Hair follicular keratinocyte (primary cell): ENCODE data around the gene PCIF1. TPM values are rescaled to one million over a fixed set of nuclear protein-coding genes. Genes with fewer than 3 reads are reported as not detected.

Experiments
- total RNA-seq: library from RNA; depleted of rRNA; stranded (reverse); fragments of >200 nt; gene quantifications from 2 replicates; pipeline ENCODE4 v1.2.3, GENCODE V29; 2015

PCIF1 gene
- 14.2 and 14.9 TPM in 2 replicates for total RNA-seq

DNA sequence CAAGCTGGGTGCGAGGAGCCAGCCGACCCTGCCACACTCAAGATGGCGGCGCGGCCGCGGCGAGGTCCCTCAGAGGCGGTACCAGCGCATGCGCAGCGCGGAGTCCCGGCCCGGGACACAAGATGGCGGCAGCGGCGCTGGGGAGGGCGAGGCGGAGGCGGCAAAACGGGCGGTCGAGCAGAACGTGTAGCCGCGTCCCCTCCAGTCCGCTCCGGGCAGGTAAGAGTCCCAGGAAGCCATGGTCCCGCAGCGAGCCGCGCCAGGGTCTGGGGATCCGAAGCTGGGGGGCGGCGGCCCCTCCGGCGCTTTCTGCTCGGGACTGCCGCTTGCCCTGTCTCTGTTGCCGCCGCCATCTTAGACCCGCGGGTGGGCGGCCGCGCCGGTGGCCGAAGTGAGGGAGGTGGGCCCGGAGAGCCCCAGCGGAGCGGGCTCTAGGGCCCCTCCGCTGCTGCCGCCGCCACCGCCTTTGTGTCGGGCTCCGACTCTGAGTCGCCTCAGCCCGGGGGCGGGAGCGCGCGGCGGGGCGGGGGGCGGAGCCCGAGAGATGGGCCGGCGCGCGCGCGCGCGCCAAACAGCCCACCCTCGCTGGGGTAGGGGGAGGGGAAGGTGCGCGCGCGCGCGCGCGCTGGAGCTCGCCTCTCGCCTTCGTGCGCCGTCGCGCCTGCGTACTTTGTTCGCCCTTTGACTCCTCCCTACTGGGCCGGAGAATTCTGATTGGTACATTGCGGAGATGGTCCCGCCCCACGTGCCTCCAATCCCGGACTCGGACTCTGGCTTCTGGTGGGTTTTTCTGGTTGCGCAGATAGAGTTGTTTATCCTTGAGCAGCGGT is at the start of gene PCIF1:
Gene PCIF1 (plus strand): TSS at position 98 of the 830 bp plus-strand sequence. CDS start 4,317 bp downstream, outside the sequence.

DNA sequence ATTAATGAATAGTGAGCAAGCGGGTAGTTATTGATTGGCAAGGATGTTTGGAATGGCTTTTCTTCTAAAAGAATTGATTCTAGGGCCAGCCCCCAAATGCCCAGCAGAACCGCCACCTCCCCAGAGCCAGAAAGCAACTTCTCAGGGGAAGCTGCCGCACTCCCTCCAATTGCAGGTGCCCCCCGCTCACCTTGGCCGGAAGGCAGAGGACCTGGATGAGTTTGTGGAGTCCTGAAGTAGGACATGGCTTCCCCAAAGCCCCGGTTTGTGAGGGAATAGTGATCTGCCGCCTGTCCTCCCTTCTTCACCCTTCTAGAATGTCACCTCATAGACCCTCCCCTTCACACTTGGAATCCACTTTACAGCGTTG is 47.2 kb upstream of the PCIF1 start, which contains the start of gene SPATA25:
Gene SPATA25 (minus strand): TSS at position 277 of the 370 bp plus-strand sequence. CDS start 32 bp downstream, at position 245.

GRCh38 chr20:45890985-45891983 is 43.2 kb upstream of the PCIF1 start, which contains the start of the genes CTSA and NEURL2:
CTSA (plus strand) TSS chr20:45891335; CDS start chr20:45891569, 234 bp downstream.
NEURL2 (minus strand) TSS chr20:45891208; CDS start chr20:45890991, 217 bp downstream.

GRCh38 chr20:45911486-45912343 is 22.8 kb upstream of the PCIF1 start, which contains the start of gene PLTP:
PLTP (minus strand) TSS chr20:45912155; CDS start chr20:45911452, 703 bp downstream.

DNA sequence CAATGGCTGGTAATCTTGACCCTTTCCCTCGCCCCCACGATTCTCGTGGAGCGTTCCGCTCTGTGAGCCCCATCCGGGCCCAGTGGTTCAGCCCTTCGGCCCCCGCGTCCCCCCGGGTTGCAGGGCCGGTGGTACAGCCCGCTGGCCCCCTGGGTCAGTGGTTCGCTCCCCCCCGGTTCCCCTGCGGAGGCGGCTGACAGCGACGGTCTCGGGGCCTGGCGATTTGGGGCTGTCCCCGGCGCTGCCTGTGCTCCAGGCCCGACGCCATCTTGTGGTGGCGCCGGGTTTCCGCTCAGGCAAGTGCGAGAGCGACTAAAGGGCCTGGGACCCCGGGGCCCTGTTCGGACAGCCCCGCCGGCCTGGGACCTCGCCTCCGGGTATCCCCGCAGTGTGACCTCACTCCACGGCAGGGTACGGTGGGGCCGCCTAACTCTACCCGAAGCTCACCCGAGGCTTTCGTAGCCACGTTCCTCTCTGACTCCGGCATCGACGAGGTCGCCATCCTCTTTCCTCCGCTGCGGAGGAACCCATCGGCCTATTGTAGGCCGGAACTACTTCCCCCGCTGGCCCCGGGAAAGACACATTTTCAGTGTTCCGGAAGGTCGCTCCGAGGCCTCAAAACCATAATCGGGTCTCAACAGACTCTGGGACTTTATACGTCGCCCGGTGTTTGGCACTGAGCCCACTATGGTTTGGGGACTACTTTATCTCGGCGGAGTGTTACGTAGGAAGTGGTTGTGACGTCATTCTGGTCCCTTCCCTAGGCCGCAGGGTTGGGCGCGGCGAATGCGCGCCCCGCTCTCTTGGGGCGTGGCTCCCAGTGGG is 37.4 kb downstream of the PCIF1 start, which contains the start of gene ZNF335:
Gene ZNF335 (minus strand): TSS at position 529 of the 825 bp plus-strand sequence. CDS start 793 bp downstream, outside the sequence.

Other genes starting within 250 kb of the PCIF1 start
- not detected in 2 replicates for gene WFDC13, start 232.6 kb upstream of the PCIF1 start, total RNA-seq
- not detected in 2 replicates for gene WFDC10B, start 229.7 kb upstream of the PCIF1 start, total RNA-seq
- not detected in 2 replicates for gene SPINT4, start 212.3 kb upstream of the PCIF1 start, total RNA-seq
- not detected in 2 replicates for gene WFDC3, start 142.8 kb upstream of the PCIF1 start, total RNA-seq
- 10.6 and 11.9 TPM in 2 replicates for gene DNTTIP1, start 142.7 kb upstream of the PCIF1 start, total RNA-seq
- 57.3 and 146 TPM in 2 replicates for gene UBE2C, start 122.0 kb upstream of the PCIF1 start, total RNA-seq
- gene TNNC2, start 107.4 kb upstream of the PCIF1 start, total RNA-seq: not detected in 2 replicates
- gene SNX21, start 100.9 kb upstream of the PCIF1 start, total RNA-seq: 14.5 and 19.3 TPM in 2 replicates
- gene ACOT8, start 77.3 kb upstream of the PCIF1 start, total RNA-seq: 41.1 and 59.1 TPM in 2 replicates
- 2.7 and 3.2 TPM in 2 replicates for gene ZSWIM3, start 77.1 kb upstream of the PCIF1 start, total RNA-seq
- gene ZSWIM1, start 53.5 kb upstream of the PCIF1 start, total RNA-seq: 4.4 and 7.3 TPM in 2 replicates
- not detected in 2 replicates for gene SPATA25, start 47.1 kb upstream of the PCIF1 start, total RNA-seq
- gene NEURL2, start 43.5 kb upstream of the PCIF1 start, total RNA-seq: 1.7 and 3.4 TPM in 2 replicates
- 22.9 and 26.6 TPM in 2 replicates for gene CTSA, start 43.3 kb upstream of the PCIF1 start, total RNA-seq
- 123 and 157 TPM in 2 replicates for gene PLTP, start 22.5 kb upstream of the PCIF1 start, total RNA-seq
- 11.1 and 12.6 TPM in 2 replicates for gene ZNF335, start 37.5 kb downstream of the PCIF1 start, total RNA-seq
- gene MMP9, start 74.2 kb downstream of the PCIF1 start, total RNA-seq: 49.9 and 508 TPM in 2 replicates
- gene SLC12A5, start 94.5 kb downstream of the PCIF1 start, total RNA-seq: 0.23 and 0.76 TPM in 2 replicates
- 12.1 and 14.0 TPM in 2 replicates for gene NCOA5, start 155.3 kb downstream of the PCIF1 start, total RNA-seq
- gene CD40, start 183.6 kb downstream of the PCIF1 start, total RNA-seq: 7.4 and 10.9 TPM in 2 replicates